Measurements from ENCODE around the gene CLCN7. TPM values are rescaled to one million over a fixed set of nuclear protein-coding genes. Genes with fewer than 3 reads are reported as not detected.
"Not testable (repeated sequence)": the region's sequence is repeated elsewhere in the genome, so short reads cannot be mapped to it uniquely, and the experiment has no call there.

CLCN7 gene
- total and polyA plus RNA-seq, 8 donors: 31.0 to 91.2 (median 36.2) TPM

- WGBS, 2 donors: 75 to 81% methylated on average over 23 to 24 of the region's 24 CpGs
- FAIRE-seq (no peak), ATAC-seq (no peak), DNase-seq (no peak)
- no peaks in the 10 kb centered on the region for H3K4me1 ChIP-seq
- H3K4me3 ChIP-seq: no peak overlapping the region
- TF ChIP-seq, protein P1, sequence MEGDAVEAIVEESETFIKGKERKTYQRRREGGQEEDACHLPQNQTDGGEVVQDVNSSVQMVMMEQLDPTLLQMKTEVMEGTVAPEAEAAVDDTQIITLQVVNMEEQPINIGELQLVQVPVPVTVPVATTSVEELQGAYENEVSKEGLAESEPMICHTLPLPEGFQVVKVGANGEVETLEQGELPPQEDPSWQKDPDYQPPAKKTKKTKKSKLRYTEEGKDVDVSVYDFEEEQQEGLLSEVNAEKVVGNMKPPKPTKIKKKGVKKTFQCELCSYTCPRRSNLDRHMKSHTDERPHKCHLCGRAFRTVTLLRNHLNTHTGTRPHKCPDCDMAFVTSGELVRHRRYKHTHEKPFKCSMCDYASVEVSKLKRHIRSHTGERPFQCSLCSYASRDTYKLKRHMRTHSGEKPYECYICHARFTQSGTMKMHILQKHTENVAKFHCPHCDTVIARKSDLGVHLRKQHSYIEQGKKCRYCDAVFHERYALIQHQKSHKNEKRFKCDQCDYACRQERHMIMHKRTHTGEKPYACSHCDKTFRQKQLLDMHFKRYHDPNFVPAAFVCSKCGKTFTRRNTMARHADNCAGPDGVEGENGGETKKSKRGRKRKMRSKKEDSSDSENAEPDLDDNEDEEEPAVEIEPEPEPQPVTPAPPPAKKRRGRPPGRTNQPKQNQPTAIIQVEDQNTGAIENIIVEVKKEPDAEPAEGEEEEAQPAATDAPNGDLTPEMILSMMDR (IDR thresholded peaks at IDR 0.05): no peak
- H3K36me3 ChIP-seq: no peaks in the 10 kb centered on the region
- H3K27ac ChIP-seq: no peak overlapping the region
- no peaks in the 10 kb centered on the region for H3K9me3 ChIP-seq
- intact Hi-C loops (cut with DNase I): no loop called here
- no peaks in the 10 kb centered on the region for H3K27me3 ChIP-seq
These were observed 32.1 kb downstream of the CLCN7 start for GRCh38 chr16:1442697-1443096.

- WGBS, 2 donors: 65 to 73% methylated on average over 22 of the region's 22 CpGs
- Histone ChIP-seq H3K9me3 (no peaks in the 10 kb centered on the region), H3K27ac (no peak overlapping the region), H3K36me3 (no peaks in the 10 kb centered on the region), H3K4me1 (no peaks in the 10 kb centered on the region), H3K27me3 (no peaks in the 10 kb centered on the region), H3K4me3 (no peak overlapping the region)
- TF ChIP-seq, protein P1 (IDR thresholded peaks at IDR 0.05): no peak
- no peak for ATAC-seq
- FAIRE-seq: no peak
- no peak for DNase-seq
- intact Hi-C loops (cut with DNase I): no loop called here
These were observed 33.4 kb downstream of the CLCN7 start for GRCh38 chr16:1441391-1441829.

DNA sequence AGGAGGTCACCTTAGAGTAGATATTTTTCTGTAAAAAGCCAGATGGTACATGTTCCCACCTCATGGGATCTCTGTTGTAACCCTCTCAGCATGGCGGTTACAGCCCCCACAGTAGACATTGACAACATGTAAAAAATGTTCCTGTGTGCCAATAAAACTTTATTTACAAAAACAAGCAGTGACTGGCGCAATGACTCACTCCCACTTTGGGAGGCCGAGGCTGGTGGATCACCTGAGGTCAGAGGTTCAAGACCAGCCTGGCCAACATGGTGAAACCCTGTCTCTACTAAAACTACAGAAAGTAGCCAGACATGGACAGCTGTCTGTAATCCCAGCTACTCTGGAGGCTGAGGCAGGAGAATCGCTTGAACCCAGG, 35.1 kb downstream of the CLCN7 start:
- H3K4me3 ChIP-seq; H3K9me3 ChIP-seq; intact Hi-C loops (cut with DNase I); FAIRE-seq; H3K36me3 ChIP-seq; DNase-seq; ATAC-seq; H3K27ac ChIP-seq; H3K4me1 ChIP-seq; H3K27me3 ChIP-seq: not testable (repeated sequence)
- 93 to 94% methylated on average over 4 of the region's 4 CpGs for WGBS, 2 donors

DNA sequence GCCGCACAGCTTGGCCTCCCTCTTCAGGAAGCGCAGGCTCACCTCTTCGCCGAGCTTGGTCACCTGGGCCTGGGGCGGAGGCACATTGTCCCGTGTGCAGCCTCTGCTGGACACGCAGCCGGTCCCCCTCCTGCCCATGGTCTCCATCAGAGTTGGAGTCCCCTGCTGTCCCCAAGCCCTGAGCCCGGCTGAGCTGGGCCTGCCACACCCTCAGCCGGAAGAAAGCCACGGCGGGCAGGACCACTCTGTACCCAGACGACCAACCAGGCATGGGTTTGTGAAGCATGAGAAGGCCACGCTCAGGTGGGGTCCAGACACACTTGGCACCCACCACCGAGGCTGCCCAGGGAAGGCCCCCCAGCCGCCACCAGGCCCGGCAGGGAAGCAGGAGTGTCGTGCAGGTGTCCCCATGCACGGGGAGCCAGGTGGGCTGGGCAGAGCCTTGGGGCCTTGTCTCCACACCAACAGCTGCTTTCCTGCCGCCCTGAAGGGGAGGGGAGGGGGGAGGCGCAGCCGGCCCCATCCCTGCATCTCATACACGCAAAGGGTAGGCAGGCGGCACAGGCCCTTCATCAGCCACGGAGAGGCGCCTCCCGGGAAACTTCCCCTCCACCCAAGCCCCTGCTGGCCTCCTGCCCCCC, 35.6 kb downstream of the CLCN7 start:
- DNase-seq (peak in 1 of 6 donors; percentile 70), FAIRE-seq (no peak), ATAC-seq (no peak)
- Histone ChIP-seq H3K36me3 (no peaks in the 10 kb centered on the region), H3K4me3 (no peak overlapping the region), H3K9me3 (no peaks in the 10 kb centered on the region), H3K4me1 (no peaks in the 10 kb centered on the region), H3K27ac (no peak overlapping the region), H3K27me3 (no peaks in the 10 kb centered on the region)
- WGBS, 2 donors: 83 to 84% methylated on average over 27 of the region's 27 CpGs
- TF ChIP-seq, protein P1 (IDR thresholded peaks at IDR 0.05): no peak
- intact Hi-C loops (cut with DNase I): no loop called here

DNA sequence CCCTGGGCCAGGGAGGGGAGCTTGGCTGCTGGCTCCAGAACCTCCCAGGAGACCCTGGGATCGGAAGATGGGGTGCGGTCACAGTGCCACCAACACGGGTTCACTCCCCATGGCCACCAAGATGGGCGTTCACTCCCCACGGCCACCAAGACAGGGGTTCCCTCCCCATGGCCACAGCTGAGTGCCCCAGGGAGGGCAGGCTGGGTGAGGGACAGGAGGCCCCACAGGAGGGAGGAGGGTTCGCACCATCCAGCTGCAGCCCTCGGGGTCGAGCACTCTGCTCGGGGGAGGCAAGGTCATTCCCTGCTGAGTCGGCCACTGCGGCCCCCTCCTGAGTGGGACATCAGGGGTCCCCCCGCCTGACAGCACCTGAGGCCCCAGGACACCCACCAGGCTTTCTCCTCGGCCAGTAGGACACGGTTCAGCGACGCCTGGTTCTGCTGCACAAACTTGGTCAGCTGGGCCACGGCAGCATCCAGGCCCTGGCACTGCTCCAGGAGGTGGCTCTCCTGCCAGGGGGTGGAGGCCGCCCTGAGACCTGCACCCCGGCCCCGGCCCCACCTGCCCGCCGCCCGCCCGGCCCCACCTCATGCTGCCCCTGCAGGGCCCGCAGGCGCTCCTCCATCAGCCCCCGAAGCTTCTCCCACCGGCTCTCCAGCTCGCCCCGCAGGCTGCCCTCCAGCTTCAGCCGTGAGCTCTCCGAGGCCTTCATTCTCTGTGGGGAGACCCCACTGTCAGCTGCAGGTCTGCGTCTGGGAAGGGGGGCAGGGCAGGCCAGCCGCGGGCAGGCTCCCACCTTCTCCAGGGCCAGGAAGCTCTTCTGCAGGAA, 36.4 kb downstream of the CLCN7 start:
- no peak overlapping the region for H3K4me3 ChIP-seq
- no peak overlapping the region for H3K27ac ChIP-seq
- TF ChIP-seq, protein P1 (IDR thresholded peaks at IDR 0.05): no peak
- H3K9me3 ChIP-seq: no peaks in the 10 kb centered on the region
- no peak for ATAC-seq
- no peaks in the 10 kb centered on the region for H3K4me1 ChIP-seq
- FAIRE-seq: no peak
- H3K36me3 ChIP-seq: no peaks in the 10 kb centered on the region
- intact Hi-C loops (cut with DNase I): no loop called here
- DNase-seq: peak in 1 of 6 donors; percentile 74
- H3K27me3 ChIP-seq: no peaks in the 10 kb centered on the region
- WGBS, 2 donors: 74 to 81% methylated on average over 34 to 35 of the region's 35 CpGs
